K562 (cell line): ENCODE data around the gene SDK1. TPM values are rescaled to one million over a fixed set of nuclear protein-coding genes. Genes with fewer than 3 reads are reported as not detected.

Experiments used
- ATAC-seq: fragments of 200-7000 bp; cut with Tn5 transposase; 3 replicates; pipeline ENCODE4 v1.9.1; 2020; ENCODE audit warnings: moderate library complexity
- BruUV-seq: library from RNA; stranded (reverse); fragments of 400-500 nt; replicated peaks from 2 replicates; lab custom pipeline; 2021; lab: Mats Ljungman, UMichigan
- CTCF ChIA-PET: fragments of 300-600 bp; formaldehyde crosslinking; extraction: SDS; loops from one replicate; lab custom pipeline; 2021; ENCODE audit warnings: low intra/inter-chr PET ratio; lab: Yijun Ruan, JAX
- POLR2A ChIA-PET: fragments of 300-600, 350-650 bp; sonication (Branson Sonifier 250); formaldehyde crosslinking; extraction: SDS; loops from one replicate; lab custom pipeline; 2021; ENCODE audit warnings: antibody characterized with exemption, inconsistent platforms; lab: Yijun Ruan, JAX
- DNase-seq, 4 experiments: peaks; one replicate each; pipeline versions ENCODE4 v3.0.0 to v3.0.0-alpha.2; 2011 to 2018; ENCODE audit warnings: low spot score in 3 of 4, mixed read lengths in 3 of 4; ENCODE audit errors: extremely low read depth in 1 of 4
- FAIRE-seq: peaks from 2 replicates; lab custom pipeline; 2011; peaks lifted over from hg19 to GRCh38; lab: Jason Lieb, UNC
- H2AFZ ChIP-seq: 2 replicates; pipeline ENCODE4 v1.6.0; 2011; ENCODE audit warnings: low read depth, low read length, control low read depth, inconsistent platforms
- H3K27ac ChIP-seq: fragments of 200-600 bp; 3 replicates; pipeline ENCODE4 v1.8.0; 2011; ENCODE audit warnings: low read depth, mild to moderate bottlenecking, control low read depth, inconsistent platforms, low read length, moderate library complexity, mixed read lengths; ENCODE audit errors: extremely low read depth
- H3K27me3 ChIP-seq, 2 experiments: fragments of 300-600 bp in 1 of 2; 2 replicates in 1 of 2; 3 replicates in 1 of 2; pipeline versions ENCODE4 v1.6.0 to v1.8.0; 2011; ENCODE audit warnings: inconsistent platforms in 2 of 2, low read length in 2 of 2, mild to moderate bottlenecking in 1 of 2, mixed read lengths in 1 of 2, moderate library complexity in 1 of 2; ENCODE audit not compliant: control insufficient read depth in 2 of 2, insufficient read depth in 2 of 2
- H3K36me3 ChIP-seq: fragments of 300-600 bp; 3 replicates; pipeline ENCODE4 v1.8.0; 2011; ENCODE audit warnings: mild to moderate bottlenecking, low read length, inconsistent platforms; ENCODE audit not compliant: control insufficient read depth, insufficient read depth
- H3K4me1 ChIP-seq, 2 experiments: fragments of 200-600 bp in 1 of 2; replicated peaks in 1 of 2; 2 replicates in 1 of 2; 3 replicates in 1 of 2; pipeline versions ENCODE4 v1.5.1 to v1.8.0; 2011; ENCODE audit warnings: inconsistent platforms in 2 of 2, low read length in 2 of 2, mild to moderate bottlenecking in 1 of 2, mixed read lengths in 1 of 2, moderate library complexity in 1 of 2; ENCODE audit not compliant: control insufficient read depth in 2 of 2, insufficient read depth in 2 of 2
- H3K4me2 ChIP-seq: 2 replicates; pipeline ENCODE4 v1.6.1; 2011; ENCODE audit warnings: low read length, control low read depth, inconsistent platforms, mixed read lengths; ENCODE audit not compliant: insufficient read depth
- H3K4me3 ChIP-seq: fragments of 200-600 bp; sonication (generic), shearing (Covaris generic); 2 replicates; pipeline ENCODE4 v1.5.1; 2016; ENCODE audit warnings: control low read depth, inconsistent platforms
- H3K79me2 ChIP-seq: fragments of 200-600 bp; 3 replicates; pipeline ENCODE4 v1.8.0; 2011; ENCODE audit warnings: low read length, inconsistent platforms; ENCODE audit not compliant: control insufficient read depth, insufficient read depth
- H3K9ac ChIP-seq, 2 experiments: 2 replicates each; pipeline versions ENCODE4 v1.6.0 to v1.6.1; 2011; ENCODE audit warnings: low read depth in 2 of 2, low read length in 2 of 2, control low read depth in 1 of 2, inconsistent platforms in 1 of 2, mild to moderate bottlenecking in 1 of 2, mixed read lengths in 1 of 2; ENCODE audit not compliant: insufficient read depth in 1 of 2
- H3K9me1 ChIP-seq: one replicate; pipeline ENCODE4 v1.6.0; 2011; ENCODE audit warnings: inconsistent platforms, mild to moderate bottlenecking, low read length, moderate library complexity; ENCODE audit not compliant: control insufficient read depth, insufficient read depth
- H3K9me3 ChIP-seq: replicated peaks from 2 replicates; pipeline ENCODE4 v1.5.1; 2011; ENCODE audit warnings: low read depth, low read length, inconsistent platforms; ENCODE audit not compliant: control insufficient read depth, insufficient read depth
- H4K20me1 ChIP-seq: replicated peaks from 2 replicates; pipeline ENCODE4 v1.6.1; 2011; ENCODE audit warnings: low read length, inconsistent platforms, mixed read lengths; ENCODE audit not compliant: control insufficient read depth, insufficient read depth
- ARID3B ChIP-seq: fragments of 250-450 bp; sonication (Bioruptor Pico); IDR thresholded peaks from 2 replicates; pipeline ENCODE4 v1.4.0; 2020; ENCODE audit warnings: borderline replicate concordance
- DEAF1 ChIP-seq: fragments of 450-650 bp; formaldehyde crosslinking; IDR thresholded peaks from 2 replicates; pipeline ENCODE4 v1.4.0; 2020; ENCODE audit warnings: mild to moderate bottlenecking, moderate library complexity
- DIDO1 ChIP-seq: fragments of 450-650 bp; IDR thresholded peaks from 2 replicates; pipeline ENCODE4 v1.6.1; 2016; ENCODE audit warnings: low read depth, missing biosample characterization, missing genetic modification characterization
- E2F1 ChIP-seq: sonication (generic); formaldehyde crosslinking; IDR thresholded peaks from 2 replicates; pipeline ENCODE4 v1.8.1; 2023; ENCODE audit warnings: mild to moderate bottlenecking, missing genetic modification reagents, moderate library complexity
- MAFF ChIP-seq: IDR thresholded peaks from 2 replicates; pipeline ENCODE4 v1.6.1; 2012; ENCODE audit warnings: low read length, improper control_type of control experiment
- NCOA4 ChIP-seq: fragments of 450-650 bp; IDR thresholded peaks from 2 replicates; pipeline ENCODE4 v1.6.1; 2018; ENCODE audit warnings: mild to moderate bottlenecking; ENCODE audit not compliant: partially characterized antibody
- NR1H2 ChIP-seq: sonication (generic); formaldehyde crosslinking; IDR thresholded peaks from 2 replicates; pipeline ENCODE4 v1.4.0; 2020; ENCODE audit warnings: mild to moderate bottlenecking, missing genetic modification reagents
- PTTG1 ChIP-seq: fragments of 450-650 bp; IDR thresholded peaks from 2 replicates; pipeline ENCODE4 v1.6.1; 2016; ENCODE audit warnings: low read depth, mild to moderate bottlenecking, missing genetic modification characterization, missing compliant biosample characterization
- SMAD2 ChIP-seq: fragments of 150-350 bp; IDR thresholded peaks from 2 replicates; pipeline ENCODE4 v1.6.1; 2014; ENCODE audit warnings: low read depth, mild to moderate bottlenecking, low read length
- SNIP1 ChIP-seq: fragments of 450-650 bp; IDR thresholded peaks from 2 replicates; pipeline ENCODE4 v1.7.1; 2017; ENCODE audit warnings: low read depth, mild to moderate bottlenecking
- SNRNP70 ChIP-seq: fragments of 200-400 bp; formaldehyde crosslinking; optimal IDR thresholded peaks from 2 replicates; pipeline ENCODE3; 2017; ENCODE audit warnings: low read depth, low read length
- SP1 ChIP-seq: sonication (generic); formaldehyde crosslinking; IDR thresholded peaks from 2 replicates; pipeline ENCODE4 v1.8.1; 2022; ENCODE audit warnings: mild to moderate bottlenecking, missing genetic modification reagents
- ZBTB8A ChIP-seq: fragments of 450-650 bp; IDR thresholded peaks from 2 replicates; pipeline ENCODE4 v1.6.1; 2018; ENCODE audit warnings: mild to moderate bottlenecking, moderate library complexity; ENCODE audit not compliant: partially characterized antibody
- ZNF12 ChIP-seq: sonication (generic); formaldehyde crosslinking; IDR thresholded peaks from 2 replicates; pipeline ENCODE4 v1.4.0; 2020; ENCODE audit warnings: mild to moderate bottlenecking, missing genetic modification reagents
- ZNF668 ChIP-seq: fragments of 250-450 bp; sonication (Bioruptor Pico); IDR thresholded peaks from 2 replicates; pipeline ENCODE4 v1.8.0; 2022; ENCODE audit warnings: mild to moderate bottlenecking, inconsistent platforms
- WGBS: fragments of 100-300 bp; shearing (Covaris generic); methylation state at CpG from one replicate; pipeline ENCODE4 v1.1.6; 2016; ENCODE audit warnings: low coverage, mixed read lengths; ENCODE audit not compliant: insufficient coverage; ENCODE audit errors: missing lambda C conversion rate; 5-methylcytosine and 5-hydroxymethylcytosine counted together
- in situ Hi-C: fragments of 300-500 bp; cut with MboI; formaldehyde crosslinking; loops from 4 replicates; pipeline ENCODE4 v1.15.0; 2018; ENCODE audit warnings: inconsistent platforms, mixed read lengths
- intact Hi-C: fragments of 100-400 bp; cut with micrococcal nuclease; formaldehyde crosslinking; loops from 2 replicates; pipeline ENCODE4 v1.14.2; 2022
- polyA plus RNA-seq, 8 experiments: library from polyadenylated mRNA; depleted of rRNA in 4 of 8; stranded (reverse) in 5 of 8; unstranded in 3 of 8; fragments of >200 nt; fragmentation: Nextera tagmentation in 2 of 8; fragmentation: Illumina TruSeq in 1 of 8; extraction: Ambion mirVana in 2 of 8; extraction: Trizol in 1 of 8; gene quantifications; 2 replicates each; pipeline versions ENCODE4 v1.2.1 to v1.2.3, GENCODE V29; 2011 to 2014; ENCODE audit warnings: inconsistent platforms in 1 of 8, missing spikeins in 1 of 8
- total RNA-seq, 7 experiments: library from RNA; depleted of rRNA in 6 of 7; stranded (reverse); fragments of >200 nt in 6 of 7; fragmentation: Illumina TruSeq in 2 of 7; extraction: Trizol in 2 of 7; gene quantifications; 2 replicates each; pipeline versions ENCODE4 v1.2.1 to v1.2.3, GENCODE V29; 2011 to 2021; ENCODE audit warnings: low replicate concordance in 1 of 7

SDK1 gene
- total and polyA plus RNA-seq, 9 of the 15 experiments (the other 6 are each of a cell fraction or from before 2014, with no cell fraction given): 0.16 TPM; not detected in 8

- CTCF ChIA-PET: no interaction called here
- Histone ChIP-seq H3K27ac (no peak overlapping the region), H3K4me2 (no peak overlapping the region), H2AFZ (no peak overlapping the region), H3K9me1 (peaks cover 3% of the 10 kb centered on the region), H3K4me1 (no peaks in the 10 kb centered on the region), H4K20me1 (no peaks in the 10 kb centered on the region; the same call in 1 of the 2 replicates), H3K9me3 (no peaks in the 10 kb centered on the region), H3K36me3 (no peaks in the 10 kb centered on the region), H3K4me3 (no peak overlapping the region), H3K9ac (no peak overlapping the region), H3K79me2 (no peaks in the 10 kb centered on the region), H3K27me3 (peaks cover 3 to 24% of the 10 kb centered on the region in 2 experiments; a peak in 4 of 5 replicates)
- no peak for FAIRE-seq
- BruUV-seq: no TSS peak
- no peak for DNase-seq
- POLR2A ChIA-PET: no interaction called here
- WGBS: 0% methylated on average over 11 of the region's 11 CpGs
- TF ChIP-seq SNIP1: no peak
- no peak for TF ChIP-seq SP1 (CRISPR knock-in tag)
- no peak for TF ChIP-seq PTTG1 (tag)
- no peak for TF ChIP-seq SNRNP70
- no peak for TF ChIP-seq DIDO1
- no peak for TF ChIP-seq ZNF668 (CRISPR knock-in tag)
- no peak for TF ChIP-seq SMAD2
- no peak for TF ChIP-seq E2F1
- no peak for TF ChIP-seq DEAF1 (CRISPR knock-in tag)
- no peak for TF ChIP-seq ZBTB8A
- TF ChIP-seq ARID3B: no peak
- no peak for TF ChIP-seq NR1H2 (CRISPR knock-in tag)
- TF ChIP-seq ZNF12 (CRISPR knock-in tag): no peak
- TF ChIP-seq NCOA4: no peak
- no peak for TF ChIP-seq MAFF
- intact Hi-C loops: no loop called here
- in situ Hi-C loops: loop anchor here (25.0 kb wide), 1 partner anchor 1030 kb away; no protein-coding TSS in a partner anchor
- ATAC-seq: no peak
Measured at GRCh38 chr7:3892686-3893085, 591.6 kb downstream of the SDK1 start.
